Measurements from ENCODE around the gene TBC1D8.

DNA sequence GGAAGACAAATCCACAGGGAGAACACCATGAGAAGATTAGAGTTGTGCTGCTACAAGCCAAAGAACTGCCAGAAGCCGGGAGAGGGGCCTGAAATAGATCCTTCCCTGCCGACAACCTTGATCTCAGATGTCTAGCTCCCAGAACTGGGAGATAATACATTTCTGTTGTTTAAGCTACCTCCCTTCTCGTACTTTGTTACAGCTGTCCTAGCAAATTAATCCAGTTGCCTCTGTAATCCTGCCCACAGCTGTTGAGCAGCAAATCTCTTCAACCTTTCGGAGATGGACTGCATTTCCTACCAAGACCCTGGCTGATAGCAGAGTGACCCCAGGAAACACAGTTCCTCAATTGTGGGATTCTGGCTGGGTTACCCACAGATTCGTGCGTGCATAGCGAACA, 2.6 kb upstream of the TBC1D8 start:
- TF ChIP-seq, protein P1, sequence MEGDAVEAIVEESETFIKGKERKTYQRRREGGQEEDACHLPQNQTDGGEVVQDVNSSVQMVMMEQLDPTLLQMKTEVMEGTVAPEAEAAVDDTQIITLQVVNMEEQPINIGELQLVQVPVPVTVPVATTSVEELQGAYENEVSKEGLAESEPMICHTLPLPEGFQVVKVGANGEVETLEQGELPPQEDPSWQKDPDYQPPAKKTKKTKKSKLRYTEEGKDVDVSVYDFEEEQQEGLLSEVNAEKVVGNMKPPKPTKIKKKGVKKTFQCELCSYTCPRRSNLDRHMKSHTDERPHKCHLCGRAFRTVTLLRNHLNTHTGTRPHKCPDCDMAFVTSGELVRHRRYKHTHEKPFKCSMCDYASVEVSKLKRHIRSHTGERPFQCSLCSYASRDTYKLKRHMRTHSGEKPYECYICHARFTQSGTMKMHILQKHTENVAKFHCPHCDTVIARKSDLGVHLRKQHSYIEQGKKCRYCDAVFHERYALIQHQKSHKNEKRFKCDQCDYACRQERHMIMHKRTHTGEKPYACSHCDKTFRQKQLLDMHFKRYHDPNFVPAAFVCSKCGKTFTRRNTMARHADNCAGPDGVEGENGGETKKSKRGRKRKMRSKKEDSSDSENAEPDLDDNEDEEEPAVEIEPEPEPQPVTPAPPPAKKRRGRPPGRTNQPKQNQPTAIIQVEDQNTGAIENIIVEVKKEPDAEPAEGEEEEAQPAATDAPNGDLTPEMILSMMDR (IDR thresholded peaks at IDR 0.05) = no peak
- TF ChIP-seq JUN (CRISPR knock-in tag; IDR thresholded peaks at IDR 0.05) (no peak), HMGA2 (CRISPR knock-in tag; IDR thresholded peaks at IDR 0.05) (no peak), ATF3 (CRISPR knock-in tag; conservative IDR thresholded peaks at IDR 0.05) (no peak), ZNF121 (CRISPR knock-in tag; IDR thresholded peaks at IDR 0.05) (no peak), NR2C2 (CRISPR knock-in tag; IDR thresholded peaks at IDR 0.05) (no peak), ZBTB21 (CRISPR knock-in tag; IDR thresholded peaks at IDR 0.05; ENCODE audit: borderline replicate concordance) (no peak)
- TF ChIP-seq, protein P2, sequence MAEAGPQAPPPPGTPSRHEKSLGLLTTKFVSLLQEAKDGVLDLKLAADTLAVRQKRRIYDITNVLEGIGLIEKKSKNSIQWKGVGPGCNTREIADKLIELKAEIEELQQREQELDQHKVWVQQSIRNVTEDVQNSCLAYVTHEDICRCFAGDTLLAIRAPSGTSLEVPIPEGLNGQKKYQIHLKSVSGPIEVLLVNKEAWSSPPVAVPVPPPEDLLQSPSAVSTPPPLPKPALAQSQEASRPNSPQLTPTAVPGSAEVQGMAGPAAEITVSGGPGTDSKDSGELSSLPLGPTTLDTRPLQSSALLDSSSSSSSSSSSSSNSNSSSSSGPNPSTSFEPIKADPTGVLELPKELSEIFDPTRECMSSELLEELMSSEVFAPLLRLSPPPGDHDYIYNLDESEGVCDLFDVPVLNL (CRISPR knock-in tag; IDR thresholded peaks at IDR 0.05; ENCODE audit: borderline replicate concordance, low read depth) = no peak
